SU-DHL-6 (cell line): ENCODE results near the gene SLC16A13.
"Not testable (repeated sequence)": the region's sequence is repeated elsewhere in the genome, so short reads cannot be mapped to it uniquely, and the experiment has no call there.

Experiments used
- H2AFZ ChIP-seq: fragments of 200-600 bp; sonication (generic); 2 replicates; pipeline ENCODE4 v1.6.1; 2014; ENCODE audit warnings: low read depth, mild to moderate bottlenecking, moderate library complexity, mixed read lengths, antibody characterized with exemption, low read length; ENCODE audit not compliant: severe bottlenecking
- H3F3A ChIP-seq: fragments of 200-600 bp; shearing (Covaris generic); 2 replicates; pipeline ENCODE4 v1.6.0; 2016; ENCODE audit warnings: antibody characterized with exemption, mild to moderate bottlenecking; ENCODE audit not compliant: insufficient read depth
- H3K27ac ChIP-seq: fragments of 200-600 bp; sonication (generic); 2 replicates; pipeline ENCODE4 v1.5.1; 2016; ENCODE audit warnings: low read depth, mild to moderate bottlenecking, low read length, moderate library complexity, mixed read lengths
- H3K27me3 ChIP-seq: fragments of 200-600 bp; sonication (generic), shearing (Covaris generic); 2 replicates; pipeline ENCODE4 v1.6.0; 2014; ENCODE audit warnings: mild to moderate bottlenecking, low read length
- H3K36me3 ChIP-seq: fragments of 200-600 bp; sonication (generic); 2 replicates; pipeline ENCODE4 v1.6.1; 2014; ENCODE audit warnings: mild to moderate bottlenecking, low read length, mixed read lengths
- H3K4me2 ChIP-seq: fragments of 300-600, 200-600 bp; shearing (Covaris generic), sonication (generic); 2 replicates; pipeline ENCODE4 v1.6.0; 2014; ENCODE audit warnings: low read length, low read depth, mild to moderate bottlenecking; ENCODE audit not compliant: poor library complexity, severe bottlenecking
- H3K4me3 ChIP-seq: fragments of 200-600 bp; sonication (generic); 2 replicates; pipeline ENCODE4 v1.5.1; 2014; ENCODE audit warnings: antibody characterized with exemption, low read length, mild to moderate bottlenecking, mixed read lengths; ENCODE audit not compliant: insufficient read depth, poor library complexity, severe bottlenecking
- H3K79me2 ChIP-seq: fragments of 200-600 bp; sonication (generic); 2 replicates; pipeline ENCODE4 v1.6.1; 2014; ENCODE audit warnings: mild to moderate bottlenecking, low read length, moderate library complexity; ENCODE audit not compliant: insufficient read depth
- H3K9ac ChIP-seq: fragments of 200-600 bp; sonication (generic); 2 replicates; pipeline ENCODE4 v1.7.0; 2014; ENCODE audit warnings: mild to moderate bottlenecking, low read length
- H3K9me2 ChIP-seq: fragments of 200-600 bp; sonication (generic); replicated peaks from 2 replicates; pipeline ENCODE4 v1.6.1; 2014; ENCODE audit warnings: low read length; ENCODE audit not compliant: insufficient read depth
- H3K9me3 ChIP-seq: fragments of 200-600 bp; sonication (generic); 2 replicates; pipeline ENCODE4 v1.6.1; 2014; ENCODE audit warnings: low read length, mixed read lengths; ENCODE audit not compliant: insufficient read depth
- H4K20me1 ChIP-seq: fragments of 200-600 bp; sonication (generic); 2 replicates; pipeline ENCODE4 v1.6.1; 2014; ENCODE audit warnings: low read depth, mild to moderate bottlenecking, antibody characterized with exemption, low read length, moderate library complexity, mixed read lengths
- CTCF ChIP-seq: fragments of 200-600 bp; sonication (generic); IDR thresholded peaks from one replicate; pipeline ENCODE4 v1.5.1; 2017; ENCODE audit warnings: antibody characterized with exemption, mild to moderate bottlenecking, low read length, moderate library complexity; ENCODE audit not compliant: insufficient read depth, poor library complexity, severe bottlenecking
- EZH2phosphoT487 ChIP-seq: fragments of 200-600 bp; sonication (generic), shearing (Covaris generic); conservative IDR thresholded peaks from 2 replicates; pipeline ENCODE4 v1.6.1; 2018; ENCODE audit warnings: mild to moderate bottlenecking, antibody characterized with exemption, low read length, moderate library complexity, mixed read lengths

SLC16A13 gene

GRCh38 chr17:7035591-7036368 lies at the start of gene SLC16A13:
TSS of gene SLC16A13 (plus strand) at chr17:7036015. CDS start at chr17:7036383, 368 bp downstream.
- Histone ChIP-seq H4K20me1 (no peaks in the 10 kb centered on the region), H3K4me3 (peak within 1 kb of the TSS; percentile 96), H3K9ac (peak within 1 kb of the TSS; percentile 88), H3K27ac (peak within 1 kb of the TSS; percentile 61), H3K36me3 (no peaks in the 10 kb centered on the region), H2AFZ (peak within 1 kb of the TSS; percentile 98), H3K4me2 (peak within 1 kb of the TSS; percentile 83), H3K27me3 (no peaks in the 10 kb centered on the region), H3K9me3 (no peaks in the 10 kb centered on the region), H3K9me2 (no peaks in the 10 kb centered on the region), H3F3A (no peaks in the 10 kb centered on the region; the same call in 1 of the 2 replicates), H3K79me2 (no peaks in the 10 kb centered on the region)
- TF ChIP-seq EZH2phosphoT487 (no peak), CTCF (no peak)

GRCh38 chr17:6986676-6987075 lies 49.1 kb upstream of the SLC16A13 start:
- Histone ChIP-seq H3K9ac (no peak overlapping the region), H4K20me1 (no peaks in the 10 kb centered on the region), H2AFZ (no peak overlapping the region), H3F3A (no peaks in the 10 kb centered on the region), H3K79me2 (no peaks in the 10 kb centered on the region), H3K4me3 (no peak overlapping the region), H3K36me3 (no peaks in the 10 kb centered on the region), H3K9me2 (no peaks in the 10 kb centered on the region), H3K4me2 (no peak overlapping the region), H3K9me3 (no peaks in the 10 kb centered on the region), H3K27ac (no peak overlapping the region), H3K27me3 (no peaks in the 10 kb centered on the region)
- no peak for TF ChIP-seq CTCF
- TF ChIP-seq EZH2phosphoT487: no peak

- Histone ChIP-seq H3K9ac (no peak overlapping the region), H3K27me3 (no peaks in the 10 kb centered on the region), H3K27ac (no peak overlapping the region), H3F3A (no peaks in the 10 kb centered on the region), H4K20me1 (no peaks in the 10 kb centered on the region), H3K9me2 (no peaks in the 10 kb centered on the region), H3K36me3 (no peaks in the 10 kb centered on the region), H3K9me3 (no peaks in the 10 kb centered on the region), H2AFZ (no peak overlapping the region), H3K4me3 (no peak overlapping the region), H3K4me2 (no peak overlapping the region), H3K79me2 (no peaks in the 10 kb centered on the region)
- TF ChIP-seq CTCF (no peak), EZH2phosphoT487 (no peak)
Measured at GRCh38 chr17:6989779-6990178, 46.0 kb upstream of the SLC16A13 start.

- H3K36me3 ChIP-seq, H3F3A ChIP-seq, H3K27ac ChIP-seq, H3K9ac ChIP-seq, H2AFZ ChIP-seq, H3K27me3 ChIP-seq, H3K4me2 ChIP-seq, H4K20me1 ChIP-seq, H3K9me2 ChIP-seq, H3K79me2 ChIP-seq, H3K9me3 ChIP-seq, H3K4me3 ChIP-seq: not testable (repeated sequence)
Measured at GRCh38 chr17:6993613-6994056, 42.2 kb upstream of the SLC16A13 start.
